Activated CD4-positive, alpha-beta T cell treated with anti-CD3 and anti-CD28 coated beads for 24 hours (primary cell): ENCODE measurements around the gene EFNA4.
A peak's percentile ranks its signal among the peaks of the same experiment; 100 is the strongest.

Experiments
- DNase-seq, 2 donors: peaks; one replicate each; pipeline ENCODE4 v3.0.0-alpha.2; 2020; ENCODE audit warnings: low read depth in 2 of 2

EFNA4 gene, protein sequence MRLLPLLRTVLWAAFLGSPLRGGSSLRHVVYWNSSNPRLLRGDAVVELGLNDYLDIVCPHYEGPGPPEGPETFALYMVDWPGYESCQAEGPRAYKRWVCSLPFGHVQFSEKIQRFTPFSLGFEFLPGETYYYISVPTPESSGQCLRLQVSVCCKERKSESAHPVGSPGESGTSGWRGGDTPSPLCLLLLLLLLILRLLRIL

DNA sequence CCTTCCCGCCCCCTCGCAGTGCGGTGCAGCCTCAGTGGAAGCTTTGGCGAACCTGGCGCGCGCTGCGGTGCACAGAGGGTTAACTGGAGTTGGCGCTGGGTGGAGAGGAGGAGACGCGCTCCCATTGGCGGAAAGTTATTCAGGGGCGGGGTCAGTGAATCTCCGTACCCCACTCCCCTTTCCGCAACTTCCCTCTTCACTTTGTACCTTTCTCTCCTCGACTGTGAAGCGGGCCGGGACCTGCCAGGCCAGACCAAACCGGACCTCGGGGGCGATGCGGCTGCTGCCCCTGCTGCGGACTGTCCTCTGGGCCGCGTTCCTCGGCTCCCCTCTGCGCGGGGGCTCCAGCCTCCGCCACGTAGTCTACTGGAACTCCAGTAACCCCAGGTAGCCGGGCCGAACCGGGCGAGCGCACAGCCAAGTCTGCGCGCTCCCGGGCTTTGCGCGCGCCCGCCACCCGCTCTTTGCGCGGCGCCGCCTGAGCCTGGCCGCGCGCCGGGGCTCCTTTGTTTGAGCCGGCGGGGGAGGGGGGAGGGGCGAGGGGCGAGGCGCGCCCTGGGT is at the start of gene EFNA4:
TSS of gene EFNA4 (plus strand) at position 191 of the 561 bp plus-strand sequence. CDS start at position 275, 84 bp downstream.
- peak; percentile 69 to 75 for DNase-seq

DNA sequence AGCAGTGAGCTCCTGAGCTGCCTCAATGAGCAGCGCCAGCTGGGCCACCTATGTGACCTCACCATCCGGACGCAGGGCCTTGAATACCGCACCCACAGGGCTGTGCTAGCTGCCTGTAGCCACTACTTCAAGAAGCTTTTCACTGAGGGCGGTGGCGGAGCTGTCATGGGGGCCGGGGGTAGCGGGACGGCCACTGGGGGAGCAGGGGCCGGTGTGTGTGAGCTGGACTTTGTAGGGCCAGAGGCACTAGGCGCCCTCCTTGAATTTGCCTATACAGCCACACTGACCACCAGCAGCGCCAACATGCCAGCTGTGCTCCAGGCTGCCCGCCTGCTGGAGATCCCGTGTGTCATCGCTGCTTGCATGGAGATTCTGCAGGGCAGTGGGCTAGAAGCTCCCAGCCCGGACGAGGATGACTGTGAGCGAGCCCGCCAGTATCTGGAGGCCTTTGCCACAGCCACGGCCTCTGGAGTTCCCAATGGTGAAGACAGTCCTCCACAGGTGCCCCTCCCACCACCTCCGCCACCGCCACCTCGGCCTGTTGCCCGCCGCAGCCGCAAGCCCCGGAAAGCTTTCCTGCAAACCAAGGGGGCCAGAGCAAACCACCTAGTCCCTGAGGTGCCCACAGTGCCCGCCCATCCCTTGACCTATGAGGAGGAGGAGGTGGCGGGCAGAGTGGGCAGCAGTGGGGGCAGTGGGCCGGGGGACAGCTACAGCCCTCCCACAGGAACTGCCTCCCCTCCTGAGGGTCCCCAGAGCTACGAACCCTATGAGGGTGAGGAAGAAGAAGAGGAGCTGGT is 48.6 kb upstream of the EFNA4 start:
- no peak for DNase-seq

DNA sequence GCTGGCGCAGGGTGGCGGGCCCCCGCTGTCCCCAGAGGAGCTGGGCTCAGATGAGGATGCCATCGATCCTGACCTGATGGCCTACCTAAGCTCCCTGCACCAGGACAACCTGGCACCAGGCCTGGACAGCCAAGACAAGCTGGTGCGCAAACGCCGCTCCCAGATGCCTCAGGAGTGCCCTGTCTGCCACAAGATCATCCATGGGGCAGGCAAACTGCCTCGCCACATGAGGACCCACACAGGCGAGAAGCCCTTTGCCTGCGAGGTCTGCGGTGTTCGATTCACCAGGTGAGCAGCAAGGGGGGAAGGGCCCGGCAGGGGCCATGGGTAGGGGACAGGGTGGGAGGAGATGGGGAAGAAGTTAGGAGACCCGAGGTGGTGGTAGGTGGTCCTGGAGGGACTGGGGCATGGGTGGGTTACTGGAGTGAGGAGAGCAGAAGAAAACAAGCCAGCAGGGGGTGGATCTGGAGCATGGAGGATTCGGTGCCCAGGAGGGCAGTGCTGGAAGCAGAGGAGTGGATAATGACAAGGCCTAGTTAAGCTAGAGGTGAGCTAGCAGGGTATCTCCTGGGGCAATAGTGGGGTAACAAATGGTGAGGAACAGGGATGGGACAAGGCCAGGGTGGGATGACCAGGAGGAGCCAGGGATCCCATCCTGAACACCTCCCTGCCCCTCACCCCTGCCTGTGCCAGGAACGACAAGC is 47.9 kb upstream of the EFNA4 start:
- no peak for DNase-seq

DNA sequence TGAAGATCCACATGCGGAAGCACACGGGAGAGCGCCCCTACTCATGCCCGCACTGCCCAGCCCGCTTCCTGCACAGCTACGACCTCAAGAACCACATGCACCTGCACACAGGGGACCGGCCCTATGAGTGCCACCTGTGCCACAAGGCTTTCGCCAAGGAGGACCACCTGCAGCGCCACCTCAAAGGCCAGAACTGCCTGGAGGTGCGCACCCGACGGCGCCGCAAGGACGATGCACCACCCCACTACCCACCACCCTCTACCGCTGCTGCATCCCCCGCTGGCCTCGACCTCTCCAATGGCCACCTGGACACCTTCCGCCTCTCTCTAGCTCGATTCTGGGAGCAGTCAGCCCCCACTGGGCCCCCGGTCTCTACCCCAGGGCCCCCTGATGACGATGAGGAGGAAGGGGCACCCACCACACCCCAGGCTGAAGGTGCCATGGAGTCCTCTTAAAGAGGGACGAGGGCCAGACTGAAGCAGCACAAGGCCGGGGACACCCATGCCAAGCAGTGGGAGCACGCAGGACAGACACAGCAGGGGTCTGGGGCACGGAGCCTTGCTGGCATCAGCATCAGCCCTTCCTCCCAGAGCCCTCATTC is 47.2 kb upstream of the EFNA4 start:
- DNase-seq: no peak

DNA sequence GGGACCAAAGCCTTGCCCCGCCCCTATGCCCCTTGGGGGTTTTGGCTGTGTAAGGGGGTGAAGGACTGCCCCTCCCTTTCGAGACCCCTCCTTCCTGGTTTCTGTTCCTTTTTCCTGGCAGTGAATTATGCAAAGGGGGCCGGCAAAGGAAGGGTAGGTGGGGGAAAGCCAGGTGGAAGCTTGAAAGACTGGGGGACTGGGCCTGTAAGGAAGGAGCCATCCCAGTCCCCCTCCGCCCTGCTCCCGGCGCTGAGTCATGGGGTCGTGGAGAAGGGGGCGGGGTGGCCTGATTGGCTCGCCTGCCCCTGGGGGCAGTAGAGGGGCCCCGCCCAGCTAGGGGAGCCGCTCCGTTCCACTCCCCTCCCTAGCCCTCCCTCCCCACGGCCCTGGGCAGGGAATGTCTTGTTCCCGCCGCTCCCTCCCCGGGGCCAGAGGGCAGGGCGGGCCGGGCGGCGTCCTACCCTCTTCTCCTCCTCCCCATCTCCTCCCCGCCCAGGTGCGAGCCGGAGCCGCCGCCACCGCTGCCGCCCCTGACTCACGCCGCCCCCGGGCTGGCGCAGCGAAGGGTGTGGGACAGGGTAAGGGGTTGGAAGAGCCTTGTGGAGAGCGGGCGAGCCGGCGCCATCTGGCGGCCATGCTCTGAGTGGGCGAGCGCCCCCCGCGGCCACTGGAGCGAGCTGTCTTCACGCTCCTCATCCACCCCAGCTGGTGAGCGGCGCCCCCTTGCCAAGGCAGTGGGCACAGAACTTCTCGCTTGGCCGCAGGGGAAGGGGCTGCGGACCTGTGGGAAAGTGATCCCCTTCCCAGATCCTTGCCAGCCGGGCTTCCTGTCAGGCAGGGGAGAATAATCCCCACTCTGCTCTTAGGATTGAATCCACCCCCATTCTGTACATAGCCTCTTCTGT is 46.2 kb upstream of the EFNA4 start:
- DNase-seq: peak; percentile 87 to 90

DNA sequence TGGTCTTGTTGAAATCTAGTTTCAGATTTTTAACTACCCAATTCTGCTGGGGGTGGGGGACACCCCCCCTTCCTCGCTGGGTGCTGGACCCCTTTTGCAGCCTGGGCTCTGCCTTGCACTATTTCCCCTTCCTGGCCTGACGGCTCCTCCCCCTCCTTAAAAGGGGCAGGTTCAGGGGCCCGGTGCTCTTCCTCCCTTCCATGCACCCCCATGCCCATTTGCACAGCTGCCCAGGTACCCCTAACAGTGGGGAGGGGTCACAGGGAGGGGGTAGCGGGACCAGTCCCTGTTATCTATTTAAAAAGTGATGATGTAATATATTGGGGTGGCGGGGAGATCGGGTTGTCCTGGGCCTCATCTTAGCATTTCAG is 45.6 kb upstream of the EFNA4 start:
- no peak for DNase-seq

DNA sequence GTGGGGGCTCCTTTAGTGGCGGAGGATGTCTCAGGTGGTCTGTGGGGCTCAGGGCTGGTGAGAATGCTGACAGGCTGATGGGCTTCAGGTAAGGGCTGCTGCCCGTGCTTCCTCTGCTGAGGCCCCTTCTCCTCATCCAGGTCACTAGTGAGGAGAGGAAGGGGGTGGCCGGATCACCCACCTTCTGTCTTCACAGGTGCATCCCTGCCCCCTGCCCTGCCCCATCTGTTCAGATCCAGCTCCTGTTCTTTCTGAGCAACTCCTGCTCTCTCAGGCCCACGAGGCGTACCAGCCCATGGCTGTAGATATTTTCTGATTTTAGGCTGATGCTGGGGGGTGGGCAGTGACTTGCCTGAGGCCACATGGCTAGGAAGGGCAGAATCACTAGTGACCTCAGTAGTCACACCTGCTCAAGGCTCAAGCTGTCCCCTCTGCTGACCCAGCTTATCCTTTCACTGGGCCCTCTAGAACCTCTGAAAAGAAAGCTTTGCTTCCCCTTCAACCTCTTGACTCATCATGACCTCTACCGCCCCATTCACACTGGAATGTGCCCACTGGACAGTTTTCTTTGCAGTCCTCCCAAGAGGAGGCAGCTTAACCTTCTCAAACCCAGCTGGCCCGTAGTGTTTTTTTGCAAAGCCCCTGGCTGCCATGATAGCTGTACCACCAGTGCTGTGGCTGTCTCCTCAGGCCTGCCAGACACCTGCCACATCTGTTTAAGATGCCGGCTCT is 44.8 kb upstream of the EFNA4 start:
- no peak for DNase-seq

DNA sequence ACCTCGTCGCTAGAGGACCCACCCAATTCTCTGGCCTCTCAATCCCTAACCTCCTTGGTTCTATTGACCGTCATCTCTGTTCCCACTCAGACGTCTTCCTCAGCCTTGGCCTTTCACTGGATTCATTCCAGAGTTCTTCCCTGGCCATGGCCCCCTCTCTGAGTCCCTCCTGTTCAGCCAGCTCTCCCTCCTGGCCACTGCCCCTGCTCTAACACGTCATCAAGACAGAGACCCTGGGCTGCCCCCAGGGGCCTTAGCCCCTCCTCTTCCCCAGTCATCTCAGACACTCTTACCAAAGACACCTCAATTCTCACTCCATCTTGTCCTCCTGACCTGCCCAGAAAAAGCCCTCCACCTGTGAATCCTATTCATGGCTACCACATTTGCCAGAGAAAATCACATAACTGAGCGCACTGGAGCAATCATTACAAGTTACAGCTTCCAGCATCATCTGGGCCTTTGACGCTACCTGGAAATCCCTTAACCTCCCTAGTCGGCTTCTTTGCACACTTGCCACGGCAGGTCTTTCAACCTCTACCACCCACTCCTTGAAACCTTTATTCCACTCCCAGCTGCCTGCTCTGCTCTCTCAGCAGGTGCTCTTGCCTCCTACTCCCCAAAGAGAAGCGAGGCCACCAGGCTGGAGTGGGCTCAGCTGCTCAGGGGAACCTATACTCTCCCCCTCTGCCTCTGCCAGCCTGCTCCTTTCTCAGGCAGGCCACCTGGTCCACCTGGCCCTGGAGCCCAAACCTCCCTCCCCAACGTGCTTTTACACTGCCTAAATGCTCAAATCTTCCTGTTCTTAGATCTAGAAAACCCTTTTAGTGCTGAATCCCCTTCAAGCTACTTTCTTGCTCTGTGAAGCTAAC is 43.9 kb upstream of the EFNA4 start:
- no peak for DNase-seq

DNA sequence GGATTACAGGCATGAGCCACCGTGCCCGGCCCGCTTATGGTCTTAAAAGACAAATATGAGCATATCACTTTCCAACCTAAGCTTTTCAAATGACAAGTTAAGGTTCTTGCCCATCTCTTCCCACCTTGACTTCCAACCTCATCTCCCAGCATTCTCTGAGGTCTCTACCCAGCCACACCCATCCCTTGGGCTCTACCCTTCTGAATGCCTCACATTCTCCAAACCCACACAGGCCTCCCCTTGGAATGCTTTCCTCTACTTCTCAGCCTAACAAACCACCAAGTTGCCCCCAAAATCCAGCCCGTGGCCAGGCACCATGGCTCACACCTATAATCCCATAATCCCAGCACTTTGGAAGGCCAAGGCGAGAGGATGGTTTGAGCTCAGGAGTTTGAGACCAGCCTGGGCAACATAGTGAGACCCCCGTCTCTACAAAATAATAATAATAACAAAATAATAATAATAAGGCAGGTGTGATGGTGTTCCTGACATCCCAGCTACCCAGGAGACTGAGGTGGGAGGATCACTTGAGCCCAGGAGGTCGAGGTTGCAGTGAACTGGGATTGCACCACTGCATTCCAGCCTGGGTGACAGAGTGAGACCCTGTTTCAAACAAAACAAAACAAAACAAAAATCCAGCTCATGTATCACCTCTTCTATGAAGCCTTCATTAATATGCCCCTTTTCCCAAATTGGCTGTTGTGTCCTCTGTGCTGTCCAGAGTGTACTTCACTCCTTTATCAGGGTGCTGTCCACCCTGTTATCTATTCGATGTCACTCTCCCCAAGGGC is 41.2 kb upstream of the EFNA4 start:
- no peak for DNase-seq

DNA sequence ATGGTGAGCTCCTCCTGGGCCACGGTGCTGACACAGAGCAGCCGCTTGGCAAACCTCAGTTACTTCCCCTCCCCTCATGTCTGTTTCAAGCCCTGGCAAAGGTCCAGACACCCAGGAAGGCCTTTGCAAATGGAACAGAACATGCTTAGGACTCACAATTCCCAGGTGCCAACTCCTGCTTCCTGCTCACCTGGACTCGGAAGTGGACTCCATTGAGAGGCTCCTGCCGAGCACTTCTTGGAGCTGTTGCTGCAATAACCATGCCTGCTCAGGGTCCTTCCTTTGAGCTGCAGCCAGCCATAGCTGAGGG is 40.7 kb upstream of the EFNA4 start:
- no peak for DNase-seq

DNA sequence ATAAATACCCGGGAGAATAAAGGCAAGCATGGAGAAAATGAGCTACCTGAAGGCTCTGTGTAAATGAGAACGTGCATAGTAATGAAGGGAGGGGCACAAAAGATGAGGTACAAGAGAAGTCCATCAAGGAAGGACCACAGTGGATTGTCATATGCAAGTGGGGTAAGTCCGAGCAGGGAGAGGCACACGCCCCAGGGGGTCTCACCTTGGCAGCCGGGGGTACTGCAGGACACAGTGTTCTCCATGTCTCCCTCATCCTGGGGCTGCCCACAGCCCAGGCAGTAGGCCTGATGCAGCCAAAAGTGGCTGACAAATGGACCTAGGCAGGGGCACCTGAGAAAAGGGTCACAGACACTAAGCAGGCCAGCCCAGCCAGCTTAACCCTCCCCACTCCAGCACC is 39.9 kb upstream of the EFNA4 start:
- DNase-seq: no peak

DNA sequence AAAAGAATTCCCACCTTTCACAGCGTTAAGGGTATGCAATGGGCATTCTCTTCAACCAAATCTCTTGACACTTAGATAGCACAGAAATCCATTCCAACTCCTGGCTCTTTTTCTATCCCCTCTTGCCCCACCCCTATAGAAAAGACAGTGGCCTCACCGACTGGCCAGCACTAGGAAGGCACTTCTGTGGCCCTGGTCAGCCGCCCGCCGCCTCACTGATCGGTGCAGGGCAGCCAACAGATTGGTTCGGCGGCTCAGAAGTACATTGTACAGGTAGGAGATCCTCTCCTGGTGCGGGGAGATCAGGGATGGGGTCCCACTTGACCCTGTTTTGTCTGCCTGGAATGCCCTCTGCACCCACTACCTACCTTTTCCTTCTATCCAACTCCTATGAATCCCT is 39.2 kb upstream of the EFNA4 start:
- no peak for DNase-seq

DNA sequence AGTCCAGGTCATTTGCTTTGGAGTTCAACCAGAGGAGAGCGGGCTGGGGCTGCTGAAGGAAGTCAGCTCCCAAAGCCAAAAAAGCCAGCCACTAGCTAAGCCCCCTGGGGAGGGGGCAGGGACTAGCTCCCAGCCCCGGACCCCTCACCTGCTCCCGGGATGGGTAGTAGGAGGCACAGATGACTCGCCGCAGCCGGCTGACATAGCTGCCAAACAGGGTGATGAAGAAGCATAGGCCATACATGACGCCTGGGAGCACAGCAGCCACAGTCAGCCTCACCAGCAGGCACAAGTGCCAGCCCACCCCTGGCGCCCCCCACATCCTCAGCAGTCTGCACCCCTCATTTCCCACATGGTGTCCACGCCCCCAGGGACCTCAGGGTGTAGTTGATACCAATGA is 37.4 kb upstream of the EFNA4 start:
- DNase-seq: no peak

DNA sequence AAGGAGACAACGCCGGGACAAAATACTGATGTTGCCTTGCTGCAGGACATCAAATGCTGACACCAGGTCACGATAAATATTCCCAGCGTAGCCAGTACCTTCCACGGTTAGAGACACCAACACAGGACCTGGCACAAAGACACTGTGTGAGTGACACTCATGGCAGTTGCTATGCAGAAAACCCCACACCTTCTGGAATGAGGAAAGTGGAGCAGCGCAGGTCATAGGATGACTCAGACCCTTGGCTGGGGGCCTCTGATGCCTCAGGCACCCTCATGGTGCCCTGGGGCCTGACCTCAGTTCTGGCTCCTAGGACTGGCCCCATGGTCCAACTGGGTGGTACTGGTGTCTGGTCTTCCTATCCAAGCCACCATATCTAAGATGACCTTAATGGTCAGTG is 37.0 kb upstream of the EFNA4 start:
- no peak for DNase-seq

DNA sequence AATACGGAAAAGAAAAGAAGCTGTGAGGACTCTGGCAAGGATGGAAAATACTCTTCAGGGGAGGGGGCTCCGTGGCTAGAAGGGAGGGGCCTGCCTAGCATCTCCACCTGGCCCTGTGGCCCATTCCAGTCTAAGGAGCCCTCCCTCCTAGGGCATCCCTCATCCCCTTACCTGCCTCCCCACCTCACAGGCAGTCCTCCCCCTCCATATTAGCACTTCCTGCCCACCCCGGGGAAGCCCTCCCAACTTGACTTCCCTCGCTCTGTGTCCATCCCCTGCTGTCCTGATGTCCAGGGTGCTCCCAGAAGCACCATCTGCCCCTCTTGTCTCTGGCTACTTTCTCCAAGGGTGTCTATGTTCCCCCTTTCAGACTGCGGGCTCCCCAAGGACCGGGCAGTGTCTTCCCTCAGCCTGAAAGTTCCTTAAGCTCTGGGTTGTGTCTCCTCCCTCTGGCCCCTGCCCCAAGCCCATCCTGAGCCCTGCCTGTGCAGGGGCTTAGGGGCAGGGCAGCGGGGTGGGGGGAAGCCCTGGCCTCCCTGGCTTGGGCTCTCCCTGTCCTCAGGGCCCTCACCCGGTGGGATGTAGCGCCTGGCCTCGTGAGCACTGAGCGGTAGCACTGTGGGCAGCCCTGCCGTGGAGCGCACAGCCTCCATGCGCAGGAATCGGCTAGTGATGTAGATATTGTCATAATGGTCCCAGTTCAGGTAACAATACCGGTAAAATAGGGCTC is 33.9 kb upstream of the EFNA4 start:
- no peak for DNase-seq

DNA sequence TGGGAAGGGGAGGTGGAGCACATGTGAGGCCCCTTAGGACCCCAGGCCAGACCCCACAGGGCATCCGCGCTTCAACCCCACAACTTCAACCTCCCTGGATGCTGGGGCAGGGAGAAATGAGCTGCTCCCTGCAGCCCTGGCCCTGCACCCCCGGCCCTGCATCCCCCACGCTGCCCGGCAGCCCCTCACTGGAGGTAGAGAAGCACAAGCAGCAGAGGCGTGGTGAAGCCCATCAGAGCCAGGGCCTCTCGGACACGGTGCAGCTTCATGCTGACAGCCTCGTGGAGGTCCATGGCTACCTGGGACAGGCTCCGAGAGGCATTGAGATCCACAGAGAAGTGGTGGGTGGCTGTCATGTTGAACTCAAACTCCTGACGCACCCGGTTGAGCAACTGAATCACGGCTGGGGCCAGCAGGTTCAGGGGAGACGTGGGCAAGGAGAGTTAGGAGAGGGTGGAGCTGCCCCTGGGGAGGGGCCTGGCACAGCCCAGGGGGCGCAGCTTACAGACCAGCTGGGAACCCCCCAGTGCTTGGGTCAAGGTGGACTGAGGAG is 33.2 kb upstream of the EFNA4 start:
- DNase-seq: no peak

DNA sequence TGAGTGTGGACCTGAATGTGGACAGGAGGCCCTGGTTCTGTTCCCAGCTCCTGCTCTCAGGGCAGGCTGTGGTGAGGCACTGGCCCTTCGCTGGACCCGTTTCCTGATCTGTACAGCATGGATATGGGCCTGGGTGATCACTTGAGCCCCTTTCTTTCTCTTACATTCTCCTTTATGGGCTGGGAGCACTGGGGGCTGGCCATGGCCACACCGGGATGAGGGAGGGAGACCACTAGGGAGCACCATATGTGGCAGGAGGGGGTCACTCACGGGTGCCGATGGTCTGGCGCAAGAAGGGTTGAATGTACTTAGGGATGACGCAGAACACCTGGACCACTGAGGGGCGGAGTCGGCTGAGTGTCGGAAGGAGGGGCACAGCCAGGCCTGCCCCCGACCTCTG is 32.6 kb upstream of the EFNA4 start:
- DNase-seq: no peak

DNA sequence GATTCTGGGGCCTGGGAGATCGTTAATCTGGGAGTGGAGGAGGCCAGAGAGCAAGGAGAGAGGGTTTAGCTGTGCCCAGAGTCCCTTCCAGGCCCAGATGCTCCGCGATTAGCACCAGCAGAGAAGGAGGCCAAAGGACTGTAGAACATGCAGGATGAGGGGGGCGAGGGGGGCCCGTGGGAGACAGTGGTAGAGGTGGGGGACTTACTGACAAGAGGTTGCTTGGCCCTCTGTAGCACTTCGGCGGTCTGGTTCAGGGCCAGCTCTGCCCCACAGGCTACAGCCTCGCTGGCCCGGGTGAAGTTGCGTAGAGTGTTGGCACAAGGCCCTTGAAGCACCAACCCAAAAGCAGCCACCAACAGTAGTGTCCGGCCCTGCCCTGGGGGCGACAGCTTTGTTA is 30.7 kb upstream of the EFNA4 start:
- DNase-seq: no peak
